GM21423 (cell line): Measurements from ENCODE around the gene SCP2D1.
"Not testable (repeated sequence)": the region's sequence is repeated elsewhere in the genome, so short reads cannot be mapped to it uniquely, and the experiment has no call there.

Source experiments
- ATAC-seq: cut with Tn5 transposase; IDR thresholded peaks from one replicate; pipeline ENCODE4 v1.9.1; 2021; ENCODE audit warnings: mild to moderate bottlenecking, moderate library complexity; ENCODE audit not compliant: unreplicated experiment

The SCP2D1 gene

DNA sequence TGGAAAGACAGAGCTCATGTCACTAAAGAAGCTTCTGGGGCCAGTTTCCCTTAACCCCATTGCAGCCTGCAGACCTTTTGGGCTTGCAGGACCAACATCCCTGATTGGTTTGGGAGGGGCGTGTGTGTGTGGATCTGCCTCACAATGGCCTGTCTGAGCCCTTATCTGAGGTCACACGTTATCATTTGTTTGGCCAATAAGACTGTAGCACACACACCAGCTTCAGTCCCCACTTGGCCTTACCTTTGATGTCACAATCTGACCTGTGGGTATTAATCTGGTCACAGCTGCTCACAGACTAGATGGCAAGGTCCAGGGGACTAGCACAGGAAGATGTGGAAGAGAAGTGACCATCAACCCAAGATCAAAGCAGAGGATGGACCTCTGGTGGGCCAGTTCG is at the start of gene SCP2D1:
Gene SCP2D1 (plus strand): TSS at position 301 of the 400 bp plus-strand sequence. CDS start 33 bp downstream, at position 334.
- ATAC-seq, result no peak

DNA sequence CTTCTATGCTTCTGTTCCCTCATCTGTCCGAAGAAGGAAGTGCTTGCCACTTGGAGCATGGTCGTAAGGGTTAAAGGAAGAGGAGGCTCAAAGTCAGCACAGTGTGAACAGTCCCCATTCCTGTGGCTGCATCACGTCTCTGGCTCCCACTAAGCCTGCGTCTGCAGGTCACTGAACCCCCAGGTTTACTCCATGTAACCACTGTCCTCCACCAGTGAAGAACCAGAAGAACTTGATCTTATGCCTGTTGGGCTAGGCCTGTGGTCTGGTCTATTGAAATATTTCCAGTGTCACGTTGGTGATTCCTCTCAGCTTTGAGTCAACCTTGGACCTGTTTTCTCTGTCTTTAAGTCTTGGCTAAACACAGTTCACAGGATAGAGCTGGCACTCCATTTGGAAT is 45.9 kb upstream of the SCP2D1 start:
- no peak for ATAC-seq

DNA sequence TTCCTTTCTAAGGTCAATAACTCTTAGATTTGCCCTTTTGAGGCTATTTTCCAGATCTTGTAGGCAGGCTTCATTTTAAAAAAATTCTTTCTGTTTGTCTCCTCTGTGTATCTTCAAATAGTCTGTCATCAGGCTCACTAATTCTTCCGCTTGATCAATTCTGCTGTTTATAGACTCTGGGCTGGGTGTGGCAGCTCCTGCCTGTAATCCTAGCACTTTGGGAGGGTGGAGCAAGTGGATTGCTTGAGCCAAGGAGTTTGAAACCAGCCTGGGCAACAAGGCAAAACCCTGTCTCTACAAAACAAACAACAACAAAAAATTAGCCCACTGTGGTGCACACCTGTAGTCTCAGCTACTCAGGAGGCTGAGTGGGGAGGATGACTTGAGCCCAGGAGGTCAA is 40.0 kb upstream of the SCP2D1 start:
- no peak for ATAC-seq

DNA sequence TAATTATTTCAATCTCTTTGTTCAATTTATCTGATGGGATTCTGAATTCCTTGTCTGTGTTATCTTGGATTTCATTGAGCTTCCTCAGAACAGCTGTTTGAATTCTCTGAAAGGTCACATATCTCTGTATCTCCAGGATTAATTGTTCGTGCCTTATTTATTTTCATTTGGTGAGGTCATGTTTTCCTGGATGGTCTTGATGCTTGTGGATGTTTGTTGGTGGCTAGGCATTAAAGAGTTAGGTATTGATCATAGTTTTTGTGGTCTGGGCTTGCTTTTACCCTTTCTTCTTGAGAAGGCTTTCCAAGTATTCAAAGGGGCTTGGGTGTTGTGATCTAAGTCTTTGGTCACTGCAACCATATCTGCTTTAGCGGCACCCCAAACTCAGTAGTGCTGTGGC is 39.4 kb upstream of the SCP2D1 start:
- no peak for ATAC-seq

DNA sequence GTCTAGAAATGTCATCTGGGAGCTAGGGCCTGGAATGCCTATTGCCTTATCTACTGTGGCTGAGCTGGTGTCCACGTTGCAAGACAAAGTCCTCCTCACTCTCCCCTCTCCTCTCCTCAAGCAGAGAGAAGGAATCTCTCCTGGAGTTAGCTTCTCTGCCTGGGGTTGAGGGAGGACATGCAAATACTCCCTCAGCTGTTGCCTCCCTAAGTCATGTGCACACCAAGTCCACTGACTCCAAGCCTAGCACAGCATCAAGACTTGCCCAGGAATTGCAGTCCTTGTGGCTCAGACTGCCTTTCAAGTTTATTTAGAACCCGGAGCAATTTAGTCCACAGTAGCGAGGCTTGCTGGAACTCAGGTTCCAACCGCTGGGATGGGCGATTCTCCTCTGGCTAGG is 38.0 kb upstream of the SCP2D1 start:
- ATAC-seq, result no peak

DNA sequence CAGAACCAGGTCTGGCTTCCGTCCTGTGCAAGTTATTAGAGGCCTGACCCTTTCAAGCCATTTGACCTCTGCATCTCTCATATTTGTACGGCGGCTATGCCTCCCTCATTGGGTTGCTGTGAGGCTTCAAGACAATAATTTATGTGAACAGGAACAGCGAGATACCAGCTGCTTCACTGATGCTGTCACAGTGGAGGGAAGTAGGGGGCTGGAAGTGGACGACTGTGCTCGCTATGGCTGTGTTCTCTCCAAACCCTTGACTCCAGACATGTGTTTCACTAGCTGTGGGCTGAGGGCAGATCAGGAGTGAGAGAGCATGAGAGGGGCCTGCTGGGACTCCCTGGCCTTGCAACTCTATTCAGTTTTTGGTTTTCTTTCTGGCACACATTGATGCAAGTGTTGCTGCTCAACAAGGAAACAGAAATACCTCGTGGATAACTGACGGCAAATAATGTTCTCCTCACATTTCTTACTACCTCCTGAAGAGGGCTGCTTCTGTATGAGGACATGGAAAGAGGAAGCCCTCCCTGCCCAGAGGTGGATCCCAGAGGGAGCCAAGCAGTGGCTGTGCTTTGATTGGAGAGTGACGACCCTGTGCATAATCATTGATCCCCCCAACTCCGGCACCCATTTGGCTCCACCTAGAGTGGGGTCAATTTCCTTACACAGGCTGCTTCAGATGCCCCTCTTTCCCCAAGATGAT is 34.7 kb upstream of the SCP2D1 start:
- ATAC-seq, result no peak

DNA sequence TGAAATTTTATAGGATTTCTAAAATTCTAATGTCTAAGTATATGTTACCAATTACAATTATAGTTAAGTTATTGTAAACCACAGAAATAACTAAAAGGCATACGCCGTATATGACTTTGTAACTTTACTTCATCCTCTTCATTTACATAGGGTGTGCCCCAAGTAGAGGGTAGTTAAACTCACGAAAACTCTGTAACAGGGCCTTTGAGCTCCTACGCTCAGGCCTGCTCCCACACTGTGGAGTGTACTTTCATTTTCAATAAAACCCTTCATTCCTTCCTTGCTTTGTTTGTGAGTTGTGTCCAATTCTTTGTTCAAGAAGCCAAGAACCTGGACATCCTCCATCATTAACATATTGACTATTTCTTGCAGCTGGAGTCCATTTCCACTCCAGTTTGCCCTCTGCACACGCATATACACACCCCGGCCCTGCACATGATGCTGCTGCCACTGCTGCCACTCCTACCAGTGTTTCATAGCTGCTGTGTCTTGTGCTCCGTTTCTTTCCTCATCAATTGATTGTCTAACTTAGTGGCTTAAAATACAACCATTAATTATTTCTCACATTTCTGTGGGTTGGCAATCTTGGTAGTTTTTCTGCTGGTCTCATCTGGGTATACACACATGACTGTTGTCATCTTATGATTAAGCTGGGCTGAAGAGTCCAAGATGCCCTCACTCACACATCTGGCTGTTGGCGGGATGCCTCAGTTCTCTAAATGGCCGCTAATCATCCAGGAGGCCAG is 33.0 kb upstream of the SCP2D1 start:
- no peak for ATAC-seq

DNA sequence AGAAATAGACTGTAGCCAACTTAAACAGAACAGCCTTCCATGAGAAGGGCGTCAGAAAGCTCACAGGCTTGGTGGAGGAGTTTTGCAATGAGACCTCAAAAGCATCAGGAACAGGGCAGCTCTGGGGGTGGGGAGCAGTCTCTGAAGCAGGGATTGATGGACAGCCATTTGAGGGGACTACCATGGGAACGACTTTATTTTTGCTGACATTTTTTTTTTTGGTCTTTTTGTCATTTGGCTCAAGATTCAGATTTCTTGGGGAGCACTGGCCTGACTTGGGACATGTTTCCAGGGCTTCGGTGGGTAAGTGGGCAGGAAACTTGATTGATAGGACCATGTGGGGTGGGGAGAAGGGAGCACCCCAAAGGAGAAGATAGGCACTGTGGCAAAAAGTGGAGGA is 32.1 kb upstream of the SCP2D1 start:
- ATAC-seq, result no peak

DNA sequence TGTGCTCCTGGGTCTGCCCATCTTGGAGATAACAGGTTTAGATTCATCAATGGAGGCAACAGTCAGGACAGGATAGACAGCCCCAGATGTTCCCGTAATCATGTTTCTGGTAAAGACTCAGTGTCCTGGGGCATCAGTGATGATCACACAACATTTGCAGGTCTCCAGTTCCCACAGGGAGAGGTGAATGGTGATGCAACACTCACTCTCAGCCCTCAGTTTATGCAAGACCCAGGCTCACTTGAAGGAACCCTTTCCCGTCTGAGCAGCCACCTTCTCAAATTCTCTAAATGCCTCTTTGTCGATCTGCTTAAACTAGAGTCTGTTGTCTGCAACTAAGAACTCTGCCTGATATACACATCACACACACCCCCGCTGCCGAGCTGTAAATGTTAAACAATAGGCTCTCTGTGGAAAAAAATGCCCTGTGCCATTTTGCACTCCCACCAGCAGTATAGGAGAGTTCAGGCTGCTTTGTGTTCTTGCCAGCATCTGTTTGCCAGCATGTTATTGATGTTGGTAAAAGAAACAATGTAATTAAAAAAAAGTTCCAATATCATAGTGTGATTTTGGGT is 30.1 kb upstream of the SCP2D1 start:
- ATAC-seq, result no peak

DNA sequence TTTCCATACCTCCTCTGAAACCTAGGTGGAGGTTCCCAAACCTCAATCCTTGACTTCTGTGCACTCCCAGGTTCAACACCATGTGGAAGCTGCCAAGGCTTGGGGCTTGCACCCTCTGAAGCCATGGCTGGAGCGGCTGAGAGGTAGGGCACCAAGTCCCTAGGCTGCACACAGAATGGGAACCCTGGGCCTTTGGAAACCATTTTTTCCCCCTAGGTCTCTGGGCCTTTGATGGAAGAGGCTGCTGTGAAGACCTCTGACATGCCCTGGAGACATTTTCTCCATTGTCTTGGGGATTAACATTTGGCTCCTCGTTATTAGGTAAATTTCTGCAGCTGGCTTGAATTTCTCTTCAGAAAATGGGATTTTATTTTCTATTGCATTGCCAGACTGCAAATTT is 26.5 kb upstream of the SCP2D1 start:
- ATAC-seq, result not testable (repeated sequence)

DNA sequence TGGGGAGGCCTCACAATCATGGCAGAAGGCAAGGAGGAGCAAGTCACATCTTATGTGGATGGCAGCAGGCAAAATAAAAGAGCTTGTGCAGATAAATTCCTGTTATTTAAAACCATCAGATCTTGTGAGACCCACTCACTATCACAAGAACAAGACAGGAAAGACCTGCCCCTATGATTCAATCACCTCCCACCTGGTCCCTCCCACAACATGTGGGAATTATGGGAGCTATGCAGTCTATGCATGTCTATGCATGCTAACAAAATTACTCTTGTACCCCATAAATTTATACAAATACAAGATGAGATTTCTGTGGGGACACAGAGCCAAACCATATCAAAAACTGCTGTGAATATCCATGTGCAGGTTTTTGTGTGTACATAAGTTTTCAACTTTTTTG is 25.6 kb upstream of the SCP2D1 start:
- no peak for ATAC-seq

DNA sequence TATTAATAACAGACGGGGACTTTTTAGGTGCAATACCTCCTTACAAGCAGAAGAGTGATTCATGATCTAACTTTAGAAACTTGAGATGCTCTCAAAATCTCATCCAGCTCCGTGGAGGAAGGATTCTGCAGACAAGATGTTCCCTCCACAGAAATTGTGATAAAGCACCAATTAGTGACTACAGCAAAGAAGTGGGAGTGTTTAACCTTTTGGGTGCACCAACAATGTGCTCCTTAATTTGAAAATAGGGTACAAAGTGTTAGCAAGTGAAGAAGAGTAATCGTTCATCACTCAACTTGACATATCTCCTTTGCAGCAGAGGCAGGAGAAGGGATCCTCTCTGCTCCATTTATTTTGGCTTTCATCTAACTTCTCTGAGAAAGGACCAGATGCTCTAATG is 22.8 kb upstream of the SCP2D1 start:
- ATAC-seq, result no peak

DNA sequence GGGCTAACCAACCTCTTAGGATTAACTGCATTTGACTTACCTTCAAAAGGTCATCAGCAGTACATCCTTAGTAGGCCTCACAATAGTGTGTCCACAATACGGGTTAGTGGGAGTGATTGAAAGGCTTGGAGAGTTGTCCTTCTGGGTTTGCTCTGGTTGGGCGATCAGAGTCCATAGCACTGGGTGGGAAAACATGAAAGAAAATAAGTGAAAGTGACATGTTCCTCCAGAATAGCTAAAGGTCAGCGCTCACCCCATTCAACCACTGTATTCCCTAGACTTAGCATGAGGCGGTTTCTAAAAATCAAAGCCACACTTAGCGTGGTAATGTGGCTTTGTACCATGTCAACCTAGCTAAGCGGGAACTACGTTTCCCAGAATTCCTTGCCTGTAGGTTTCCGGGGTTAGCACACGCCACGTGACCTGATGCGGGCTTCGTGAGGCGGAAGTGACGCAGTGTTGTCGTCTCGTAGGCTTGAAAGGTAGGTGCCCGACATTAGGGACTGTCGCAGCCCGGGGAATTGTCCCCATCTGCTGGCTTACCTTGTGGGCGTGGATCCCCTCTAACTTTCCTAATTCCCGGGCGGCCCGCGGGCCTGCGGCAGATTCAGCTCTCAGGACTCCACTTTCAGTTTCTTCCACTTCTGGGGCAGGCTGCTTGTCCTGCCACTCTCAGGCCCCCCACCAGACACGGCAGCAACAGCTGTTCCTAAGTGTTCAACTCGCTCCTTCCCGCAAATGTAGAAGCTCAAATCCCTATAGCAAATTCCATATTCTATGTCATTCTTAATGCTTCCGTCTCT is 19.8 kb upstream of the SCP2D1 start:
- ATAC-seq, result peak; percentile 97

DNA sequence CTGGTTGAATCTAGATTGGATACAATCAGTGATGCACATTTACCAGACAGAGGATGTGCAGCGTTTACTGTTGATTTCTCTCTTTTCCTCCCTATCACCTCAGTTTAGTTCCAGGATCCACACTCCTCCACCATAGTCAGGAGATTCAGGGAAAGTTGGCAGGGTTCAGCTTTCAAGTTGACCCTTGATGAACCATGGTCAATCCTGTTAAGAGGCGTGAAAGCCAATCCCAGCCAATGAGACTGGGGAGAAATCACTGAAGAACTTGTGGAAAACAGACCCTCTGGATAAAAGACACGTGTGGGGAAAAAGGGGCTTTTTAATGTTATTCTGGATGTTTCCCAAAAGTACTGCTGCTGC is 19.2 kb upstream of the SCP2D1 start:
- no peak for ATAC-seq

DNA sequence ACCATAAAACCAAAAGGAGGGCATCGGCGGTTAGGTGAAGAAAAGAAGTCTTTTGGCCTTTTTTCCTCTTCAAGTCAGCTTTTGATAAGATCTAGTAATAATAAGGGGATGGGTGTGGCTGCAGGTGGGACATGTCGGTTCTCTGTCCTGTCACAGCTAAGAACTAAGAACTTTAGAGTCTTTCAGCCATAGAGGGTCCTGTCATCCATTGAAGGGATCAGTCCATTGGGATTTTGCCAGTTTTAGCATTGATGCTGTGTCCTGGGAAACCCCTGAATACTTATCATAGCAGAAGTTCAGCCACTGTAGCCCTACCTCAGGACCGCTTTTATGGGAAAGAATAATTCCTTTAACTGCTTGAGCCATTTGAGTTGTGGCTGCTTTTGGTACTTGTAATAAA is 18.2 kb upstream of the SCP2D1 start:
- ATAC-seq, result no peak

DNA sequence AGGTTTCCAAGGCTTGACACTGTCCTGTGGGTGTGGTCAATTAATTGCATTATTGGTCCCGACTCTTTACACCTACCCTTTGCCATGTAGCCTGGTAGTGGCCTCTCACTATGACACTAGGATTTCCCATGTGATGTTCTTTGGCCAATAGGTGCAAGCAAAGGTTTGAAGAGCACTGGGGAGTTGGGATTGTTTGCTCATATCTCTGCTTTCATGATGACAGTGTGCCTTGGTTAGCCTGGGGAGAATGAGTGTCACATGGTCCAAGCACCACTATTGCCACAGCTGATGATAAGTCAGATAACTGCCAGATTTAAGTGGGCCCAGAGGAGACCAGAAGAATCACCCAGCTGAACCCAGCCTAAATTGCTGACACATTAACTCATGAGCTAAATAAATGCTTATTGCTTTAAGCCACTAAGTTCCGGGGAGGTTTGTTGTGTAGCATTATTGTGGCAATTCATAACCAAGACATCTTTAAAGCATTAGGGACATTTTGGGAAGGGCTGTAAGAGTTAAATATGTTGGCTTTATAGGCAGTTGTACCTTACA is 17.2 kb upstream of the SCP2D1 start:
- no peak for ATAC-seq

DNA sequence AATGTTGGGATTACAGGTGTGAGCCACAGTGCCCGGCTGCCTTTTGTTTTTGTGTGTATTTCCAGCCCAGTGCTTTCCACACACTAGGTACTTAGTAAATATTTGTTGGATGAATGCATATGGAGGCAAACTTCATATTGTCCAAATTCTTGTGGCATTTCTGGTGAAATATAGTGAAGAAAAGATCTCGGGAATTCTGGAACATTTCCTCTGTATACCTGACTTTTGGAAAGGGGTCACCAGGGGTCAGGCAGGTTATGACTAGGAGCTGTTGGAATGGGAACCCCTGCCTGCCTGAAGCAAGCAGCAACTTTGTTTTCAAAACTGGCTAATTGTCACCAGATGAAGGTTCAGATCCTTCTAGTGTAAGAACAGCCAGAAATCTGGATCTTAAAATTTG is 12.1 kb upstream of the SCP2D1 start:
- ATAC-seq, result no peak

DNA sequence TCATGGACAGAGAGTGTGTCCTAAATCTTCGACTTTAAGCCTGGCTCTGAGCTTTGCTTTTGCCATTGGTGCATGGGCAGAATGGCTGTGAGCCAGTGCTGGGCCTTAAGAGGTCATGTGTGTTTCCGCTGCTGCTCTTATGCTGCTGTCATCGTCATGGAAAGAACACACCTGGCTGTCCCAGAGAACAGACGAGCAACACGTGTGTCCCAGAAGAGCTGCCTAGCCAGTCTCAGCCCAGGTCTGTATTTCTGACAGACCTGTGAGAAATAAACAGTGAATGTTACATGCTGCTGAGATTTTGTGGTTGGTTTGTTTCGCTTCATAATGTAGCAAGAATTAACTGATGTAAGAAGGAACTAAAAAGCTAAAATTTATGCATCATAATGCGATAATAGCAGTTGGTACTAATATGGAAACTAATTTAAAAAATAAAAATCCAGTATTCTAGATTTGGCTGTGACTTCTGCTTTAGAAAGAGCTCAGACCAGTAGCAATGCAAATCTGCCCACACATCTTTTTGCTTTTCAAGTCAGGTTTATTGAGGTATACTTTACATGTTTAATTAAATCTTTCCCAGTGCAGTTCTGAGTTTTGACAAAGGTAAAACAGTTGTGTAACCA is 11.5 kb upstream of the SCP2D1 start:
- ATAC-seq, result no peak

DNA sequence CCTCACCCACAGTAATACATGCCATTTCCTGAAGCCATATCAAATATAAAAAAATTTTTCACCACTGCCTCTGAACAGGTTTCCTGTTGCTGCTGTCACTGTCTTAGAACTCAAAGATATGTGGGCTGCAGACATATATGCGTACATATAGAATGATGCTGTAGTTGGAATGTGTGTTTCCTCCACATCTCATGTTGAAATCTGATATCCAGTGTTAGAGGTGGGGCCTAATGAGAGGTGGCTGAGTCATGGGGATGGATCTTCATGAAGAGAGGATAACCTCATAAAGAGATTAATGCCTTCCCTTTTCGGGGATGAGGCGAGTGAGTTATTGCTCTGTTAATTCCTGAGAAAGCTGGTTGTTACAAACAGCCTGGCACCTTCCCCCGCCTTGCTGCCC is 7.7 kb upstream of the SCP2D1 start:
- ATAC-seq, result no peak

DNA sequence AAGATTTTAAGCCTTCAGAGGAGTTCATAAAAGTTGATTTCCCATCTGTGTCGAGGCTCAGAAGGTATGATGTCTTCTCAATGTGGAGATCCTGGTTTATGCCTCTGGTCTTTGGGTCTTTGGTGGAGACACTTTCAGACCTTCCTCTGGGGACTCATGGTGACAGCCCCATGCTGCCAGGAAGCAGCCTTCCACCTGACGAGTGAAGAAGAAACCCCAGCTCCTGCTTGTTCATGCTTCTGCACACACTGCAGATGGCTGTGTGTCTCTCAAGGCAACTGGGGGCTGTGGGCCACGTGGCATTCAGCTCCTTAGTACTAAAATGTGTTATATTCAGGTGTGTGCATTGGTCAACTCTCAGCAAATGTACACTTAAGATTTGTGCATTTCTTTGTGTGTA is 4.9 kb upstream of the SCP2D1 start:
- no peak for ATAC-seq

DNA sequence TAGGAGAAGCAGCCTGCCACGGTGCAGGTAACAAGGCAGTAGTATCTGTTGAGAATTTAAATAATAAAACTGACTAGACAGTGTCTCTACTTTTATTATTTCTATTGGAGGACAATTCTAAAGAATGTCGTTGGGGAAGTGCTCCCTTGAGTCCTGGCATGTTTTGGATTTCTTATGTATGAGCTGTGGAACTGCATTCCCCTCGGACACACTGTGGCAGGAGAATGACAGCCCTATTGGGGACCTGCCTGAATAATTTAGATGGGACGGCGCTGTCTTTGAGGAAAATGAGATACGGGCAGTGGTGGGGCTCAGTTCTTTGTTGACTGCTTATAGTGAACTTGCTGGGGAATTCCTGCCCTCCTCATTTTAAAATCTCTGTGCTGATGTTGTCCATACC is 2.4 kb upstream of the SCP2D1 start:
- no peak for ATAC-seq
